ACC112 (cell line): Measurements from ENCODE around the gene NEUROG3.

ENCODE experiments used
- H2AFZ ChIP-seq: fragments of 200-600 bp; sonication (generic); one replicate; pipeline ENCODE4 v1.6.0; 2017; ENCODE audit warnings: antibody characterized with exemption, low read length; ENCODE audit not compliant: unreplicated experiment
- H3K27ac ChIP-seq: fragments of 200-600 bp; sonication (generic); 2 replicates; pipeline ENCODE4 v1.5.1; 2014; ENCODE audit warnings: low read depth, mild to moderate bottlenecking, antibody characterized with exemption, low read length, moderate library complexity
- H3K27me3 ChIP-seq: fragments of 200-600 bp; sonication (generic); 2 replicates; pipeline ENCODE4 v1.6.1; 2014; ENCODE audit warnings: mild to moderate bottlenecking, antibody characterized with exemption, low read length, moderate library complexity, mixed read lengths; ENCODE audit not compliant: insufficient read depth
- H3K36me3 ChIP-seq: fragments of 200-600 bp; sonication (generic); 2 replicates; pipeline ENCODE4 v1.6.1; 2016; ENCODE audit warnings: mild to moderate bottlenecking, antibody characterized with exemption, low read length, moderate library complexity, mixed read lengths; ENCODE audit not compliant: insufficient read depth
- H3K4me1 ChIP-seq: fragments of 200-600 bp; sonication (generic); one replicate; pipeline ENCODE4 v1.6.1; 2016; ENCODE audit warnings: low read length, mixed read lengths; ENCODE audit not compliant: insufficient read depth, unreplicated experiment, control insufficient read depth
- H3K4me3 ChIP-seq: fragments of 200-600 bp; sonication (generic); 2 replicates; pipeline ENCODE4 v1.5.1; 2014; ENCODE audit warnings: mild to moderate bottlenecking, low read depth, low read length
- H3K79me2 ChIP-seq: fragments of 200-600 bp; sonication (generic); one replicate; pipeline ENCODE4 v1.6.0; 2016; ENCODE audit warnings: low read length; ENCODE audit not compliant: control insufficient read depth, unreplicated experiment, insufficient read depth

The NEUROG3 gene

GRCh38 chr10:69571618-69572158 is 1.5 kb downstream of the NEUROG3 start:
- no peaks in the 10 kb centered on the region for H3K36me3 ChIP-seq
- no peak overlapping the region for H3K4me3 ChIP-seq
- H3K79me2 ChIP-seq: no peaks in the 10 kb centered on the region
- H3K27me3 ChIP-seq: peaks cover 100% of the 10 kb centered on the region
- no peaks in the 10 kb centered on the region for H3K4me1 ChIP-seq
- H2AFZ ChIP-seq: no peak overlapping the region
- H3K27ac ChIP-seq: no peak overlapping the region

GRCh38 chr10:69570050-69570816 is 3.0 kb downstream of the NEUROG3 start:
- Histone ChIP-seq H3K79me2 (no peaks in the 10 kb centered on the region), H3K27ac (no peak overlapping the region), H3K4me1 (no peaks in the 10 kb centered on the region), H2AFZ (no peak overlapping the region), H3K4me3 (no peak overlapping the region), H3K27me3 (peaks cover 100% of the 10 kb centered on the region), H3K36me3 (no peaks in the 10 kb centered on the region)

GRCh38 chr10:69569396-69569934 is 3.8 kb downstream of the NEUROG3 start:
- no peaks in the 10 kb centered on the region for H3K4me1 ChIP-seq
- no peaks in the 10 kb centered on the region for H3K36me3 ChIP-seq
- peaks cover 100% of the 10 kb centered on the region for H3K27me3 ChIP-seq
- no peak overlapping the region for H3K4me3 ChIP-seq
- no peaks in the 10 kb centered on the region for H3K79me2 ChIP-seq
- H2AFZ ChIP-seq: no peak overlapping the region
- H3K27ac ChIP-seq: no peak overlapping the region

- Histone ChIP-seq H3K79me2 (no peaks in the 10 kb centered on the region), H3K4me1 (no peaks in the 10 kb centered on the region)
Measured at GRCh38 chr10:69568472-69569395, 4.5 kb downstream of the NEUROG3 start.

GRCh38 chr10:69567920-69568319 is 5.3 kb downstream of the NEUROG3 start:
- Histone ChIP-seq H2AFZ (no peak overlapping the region), H3K27ac (no peak overlapping the region), H3K36me3 (no peaks in the 10 kb centered on the region), H3K4me3 (no peak overlapping the region), H3K4me1 (no peaks in the 10 kb centered on the region), H3K27me3 (peaks cover 100% of the 10 kb centered on the region), H3K79me2 (no peaks in the 10 kb centered on the region)

More at GRCh38 chr10:69568472-69569395, 4.5 kb downstream of the NEUROG3 start:
- no peak overlapping the region for H3K4me3 ChIP-seq
- H3K27ac ChIP-seq: no peak overlapping the region
- peaks cover 100% of the 10 kb centered on the region for H3K27me3 ChIP-seq
- H3K36me3 ChIP-seq: no peaks in the 10 kb centered on the region
- H2AFZ ChIP-seq: no peak overlapping the region

GRCh38 chr10:69562731-69563254 is 10.4 kb downstream of the NEUROG3 start:
- Histone ChIP-seq H3K27ac (no peak overlapping the region), H3K27me3 (peaks cover 98% of the 10 kb centered on the region), H3K79me2 (no peaks in the 10 kb centered on the region), H2AFZ (no peak overlapping the region), H3K4me1 (no peaks in the 10 kb centered on the region), H3K4me3 (no peak overlapping the region), H3K36me3 (no peaks in the 10 kb centered on the region)

- H3K27me3 ChIP-seq: peaks cover 94% of the 10 kb centered on the region
- no peaks in the 10 kb centered on the region for H3K79me2 ChIP-seq
- no peak overlapping the region for H3K4me3 ChIP-seq
- no peak overlapping the region for H3K27ac ChIP-seq
- no peak overlapping the region for H2AFZ ChIP-seq
- no peaks in the 10 kb centered on the region for H3K4me1 ChIP-seq
- H3K36me3 ChIP-seq: no peaks in the 10 kb centered on the region
Measured at GRCh38 chr10:69559525-69559924, 13.7 kb downstream of the NEUROG3 start.

GRCh38 chr10:69558559-69558958 is 14.7 kb downstream of the NEUROG3 start:
- Histone ChIP-seq H3K27me3 (peaks cover 90% of the 10 kb centered on the region), H3K36me3 (no peaks in the 10 kb centered on the region), H2AFZ (no peak overlapping the region), H3K79me2 (no peaks in the 10 kb centered on the region), H3K4me3 (no peak overlapping the region), H3K27ac (no peak overlapping the region), H3K4me1 (no peaks in the 10 kb centered on the region)

GRCh38 chr10:69554611-69555010 is 18.6 kb downstream of the NEUROG3 start:
- Histone ChIP-seq H3K4me1 (no peaks in the 10 kb centered on the region), H3K4me3 (no peak overlapping the region), H3K79me2 (no peaks in the 10 kb centered on the region), H3K36me3 (no peaks in the 10 kb centered on the region), H2AFZ (no peak overlapping the region), H3K27me3 (peaks cover 84% of the 10 kb centered on the region), H3K27ac (no peak overlapping the region)

- Histone ChIP-seq H3K4me3 (no peak overlapping the region), H3K36me3 (no peaks in the 10 kb centered on the region), H3K79me2 (no peaks in the 10 kb centered on the region), H3K27me3 (peaks cover 77% of the 10 kb centered on the region), H3K27ac (no peak overlapping the region), H3K4me1 (no peaks in the 10 kb centered on the region), H2AFZ (no peak overlapping the region)
Measured at GRCh38 chr10:69553328-69553727, 19.9 kb downstream of the NEUROG3 start.
